Anterior cingulate cortex (tissue), 58 donors: ENCODE results near the gene FUOM.

ENCODE experiments used
- DNase-seq, 58 donors: peaks; one replicate each; lab custom pipeline; 2025; lab: John Stamatoyannopoulos, UW

The FUOM gene

GRCh38 chr10:133353988-133354605, 3.7 kb downstream of the FUOM start:
- no peak for DNase-seq

GRCh38 chr10:133353202-133353959, 4.4 kb downstream of the FUOM start:
- DNase-seq: no peak

- DNase-seq: no peak
Measured at GRCh38 chr10:133351408-133352318, 6.2 kb downstream of the FUOM start.

DNA sequence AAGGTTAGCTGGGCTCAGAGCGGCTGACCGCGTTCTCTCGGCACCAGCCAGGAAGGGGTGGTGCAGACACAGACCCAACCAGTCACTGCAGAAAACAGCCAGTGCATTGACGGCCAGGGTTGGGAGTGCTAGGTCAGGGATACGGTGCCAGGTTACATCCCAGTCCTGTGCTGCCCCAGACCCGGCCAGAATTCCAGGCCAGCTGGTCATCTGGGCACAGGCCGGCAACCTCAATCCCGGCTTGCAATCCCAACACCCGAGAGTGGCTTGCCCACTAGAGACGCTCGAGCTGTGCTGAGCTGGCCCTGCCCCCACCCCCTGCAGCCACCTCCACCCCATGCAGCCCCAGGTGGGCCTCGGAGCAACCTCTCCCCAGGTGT, 6.9 kb downstream of the FUOM start:
- DNase-seq: no peak

GRCh38 chr10:133350283-133350949, 7.4 kb downstream of the FUOM start:
- DNase-seq: no peak

DNA sequence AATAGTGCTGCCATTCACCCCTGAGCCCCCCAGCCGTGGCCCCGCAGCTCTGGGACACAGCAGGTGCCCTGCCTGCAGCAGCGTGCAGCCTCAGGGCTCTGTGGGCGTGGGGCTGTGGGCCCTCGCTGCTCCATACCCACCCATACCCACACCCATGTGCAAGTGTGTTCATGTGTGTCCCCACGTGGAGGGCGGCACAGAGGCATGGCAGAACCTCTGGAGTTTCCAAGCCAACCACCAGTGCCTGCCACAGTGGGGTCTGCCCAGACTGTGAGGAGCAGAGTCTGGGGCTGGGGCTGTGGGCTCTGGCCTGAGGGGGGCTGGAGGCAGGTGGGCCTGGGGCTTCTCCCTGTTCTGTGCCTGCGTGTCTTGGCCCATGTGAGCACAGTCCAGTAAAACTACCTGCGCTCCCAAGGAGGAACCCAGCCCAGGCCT, 8.2 kb downstream of the FUOM start:
- no peak for DNase-seq

GRCh38 chr10:133349160-133349568, 8.7 kb downstream of the FUOM start:
- DNase-seq: no peak

DNA sequence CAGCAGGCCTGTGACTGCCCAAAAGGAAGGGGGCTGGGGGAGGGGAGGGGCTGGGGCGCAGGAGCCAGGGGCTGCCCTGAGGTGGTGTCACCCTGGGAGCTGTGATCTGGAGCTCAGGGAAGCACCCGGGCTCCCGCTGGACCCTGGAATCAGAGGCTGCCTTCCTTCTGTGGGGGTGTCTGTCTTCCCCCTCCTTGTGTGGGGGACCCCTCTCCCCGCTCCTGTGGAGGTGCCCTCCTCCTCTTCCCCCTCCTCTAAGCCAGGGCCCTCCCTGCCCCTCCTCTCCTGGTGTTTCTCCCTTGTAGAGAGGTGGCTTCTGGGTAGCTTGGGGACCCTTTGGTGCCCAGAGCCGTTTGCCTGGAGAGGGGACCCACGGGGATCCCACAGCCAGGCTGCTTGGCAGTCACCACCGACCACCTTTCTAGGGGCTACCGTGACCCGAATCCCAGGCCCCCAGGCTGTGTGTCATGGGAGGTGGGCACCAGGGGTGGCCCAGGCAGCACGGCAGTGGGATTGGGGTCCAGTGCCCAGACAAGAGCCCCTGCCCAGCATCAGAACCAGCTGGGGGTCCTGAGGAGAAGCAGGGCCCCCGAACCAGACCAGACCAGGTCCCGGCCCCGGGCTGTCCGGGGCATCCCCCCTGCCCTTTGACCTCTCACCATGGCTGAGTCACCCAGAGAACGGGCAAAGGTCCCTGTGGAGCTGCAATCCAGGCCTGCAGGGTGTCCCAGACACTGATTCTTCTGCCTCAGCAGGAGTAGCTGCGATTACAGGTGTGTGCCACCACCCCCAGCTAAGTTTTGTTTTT, 9.9 kb downstream of the FUOM start:
- DNase-seq: no peak

- no peak for DNase-seq
Measured at GRCh38 chr10:133346413-133346812, 11.4 kb downstream of the FUOM start.

DNA sequence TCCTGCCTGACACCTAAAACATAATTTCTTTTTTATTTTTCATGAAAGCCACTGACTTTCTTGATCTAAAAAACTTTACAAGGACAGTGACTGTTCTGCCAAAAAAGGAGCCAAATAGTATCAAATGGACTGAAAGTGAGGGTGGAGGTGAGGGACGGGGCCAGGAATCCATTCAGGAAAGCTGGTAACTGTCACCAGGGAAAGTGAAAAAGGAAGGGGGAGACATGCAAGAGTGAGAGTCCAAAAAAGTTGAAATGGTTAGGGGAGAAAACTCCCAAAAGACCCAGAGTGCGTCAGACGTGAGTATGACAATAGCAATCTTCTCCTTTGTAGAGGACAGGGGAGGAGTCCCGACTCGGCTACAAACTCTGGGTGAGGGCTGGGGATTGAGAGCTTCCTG, 13.6 kb downstream of the FUOM start:
- DNase-seq: no peak

GRCh38 chr10:133343558-133343957, 14.3 kb downstream of the FUOM start:
- no peak for DNase-seq

GRCh38 chr10:133342942-133343341, 14.9 kb downstream of the FUOM start:
- DNase-seq: no peak

DNA sequence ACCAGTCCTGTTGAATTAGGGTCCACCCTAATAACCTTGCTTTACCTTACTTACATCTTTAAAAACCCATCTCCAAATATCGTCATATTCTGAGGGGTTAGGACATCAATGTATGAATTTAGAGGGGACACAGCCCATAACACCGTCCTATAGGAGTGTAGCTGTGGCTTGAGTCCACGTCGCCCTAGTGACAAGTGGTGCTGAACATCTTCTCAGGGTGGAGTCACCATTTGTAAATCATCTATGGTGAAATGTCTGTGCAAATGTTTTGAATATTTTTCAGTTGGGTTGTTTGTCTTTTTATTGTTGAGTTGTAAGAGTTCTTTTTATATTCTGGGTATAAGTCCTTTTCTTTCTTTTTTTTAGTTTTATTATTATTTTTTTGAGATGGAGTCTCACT, 15.8 kb downstream of the FUOM start:
- no peak for DNase-seq

DNA sequence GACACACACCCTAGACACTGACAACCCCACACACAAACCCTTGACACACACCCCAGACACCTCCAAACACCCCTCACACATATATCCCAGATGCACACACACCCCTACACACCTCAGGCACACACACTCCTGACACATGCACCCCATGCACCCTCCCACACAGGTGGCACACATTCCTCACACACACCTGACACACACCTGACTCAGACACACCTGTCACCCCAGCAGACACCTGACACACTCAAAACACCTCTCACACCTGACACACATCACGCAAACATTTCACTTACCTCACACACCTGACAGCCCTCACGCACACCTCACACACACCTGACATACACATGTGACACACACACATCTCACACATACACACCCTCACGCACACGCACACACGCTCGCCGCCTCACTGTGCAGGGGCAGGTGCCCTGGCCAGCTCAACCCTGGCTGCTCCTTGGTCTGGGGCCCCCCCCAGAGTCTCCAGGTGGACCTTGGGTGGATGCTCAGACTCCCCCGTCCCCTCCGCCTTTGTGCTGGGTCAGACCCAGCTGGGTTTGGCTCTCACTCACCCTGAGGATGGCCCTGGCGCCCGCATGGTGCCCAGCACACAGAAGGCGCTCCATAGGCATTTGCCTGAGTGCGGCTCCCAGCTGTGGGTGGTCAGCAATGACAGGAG, 18.0 kb downstream of the FUOM start:
- no peak for DNase-seq

GRCh38 chr10:133338080-133339071, 19.4 kb downstream of the FUOM start:
- no peak for DNase-seq

- no peak for DNase-seq
Measured at GRCh38 chr10:133337370-133337725, 20.5 kb downstream of the FUOM start.

DNA sequence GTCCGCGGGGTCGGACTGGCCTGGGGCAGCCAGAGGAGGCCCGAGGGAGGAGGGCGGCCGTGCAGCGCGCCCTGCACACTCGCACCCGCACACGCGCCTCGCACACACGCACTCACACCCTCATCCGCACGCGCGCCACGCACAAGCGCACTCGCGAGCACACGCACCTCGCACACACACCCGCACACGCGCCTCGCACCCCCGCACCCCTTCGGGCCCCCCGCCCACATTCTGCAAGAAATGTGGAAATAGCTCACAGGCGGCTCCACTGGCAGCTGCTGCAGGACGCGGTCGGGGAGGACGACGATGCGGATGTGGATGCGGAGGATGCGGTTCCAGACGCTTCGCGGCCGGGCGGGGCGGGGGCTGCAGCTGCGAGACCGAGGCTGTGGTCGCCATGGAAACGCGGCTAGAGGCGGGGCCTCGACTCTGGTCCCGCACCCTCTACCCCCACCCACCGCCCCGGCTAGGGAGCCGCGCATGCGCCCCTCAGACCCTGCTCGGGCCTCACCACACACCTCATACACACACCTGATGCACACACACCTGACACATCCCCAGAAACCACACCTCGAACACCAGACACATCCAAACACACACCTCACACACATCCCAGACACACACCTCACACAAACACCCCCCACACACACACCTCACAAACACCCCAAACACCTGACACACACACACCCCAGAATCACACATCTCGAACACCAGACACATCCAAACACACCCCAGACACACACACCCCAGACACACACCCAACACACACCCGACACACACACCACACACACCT, 21.0 kb downstream of the FUOM start, which contains the start of gene CALY:
CALY (minus strand) TSS at position 320 of the 793 bp plus-strand sequence. CDS start 7,907 bp downstream, outside the sequence.
- DNase-seq: peak in 56 of 58 donors; percentile 15 to 91 (median 67)
